ENCODE data around the gene TMEM234. TPM values are rescaled to one million over a fixed set of nuclear protein-coding genes. Genes with fewer than 3 reads are reported as not detected.

The TMEM234 gene
- total and polyA plus RNA-seq, 2 of the 4 experiments (the other 2 are of a cell fraction), result 10.8 to 22.7 TPM

GRCh38 chr1:32208469-32208868, 13.7 kb downstream of the TMEM234 start:
- Histone ChIP-seq H3K18ac (ENCODE audit: low read depth, low read length) (no peak overlapping the region), H2BK20ac (ENCODE audit: low read depth, low read length) (no peak overlapping the region), H2AK5ac (ENCODE audit: low read depth, low read length) (no peak overlapping the region), H4K8ac (ENCODE audit: low read depth in 2 of 2, low read length in 2 of 2) (no peak overlapping the region), H2BK15ac (ENCODE audit: low read depth, low read length) (no peak overlapping the region), H3K4me2 (ENCODE audit: low read depth, low read length) (no peak overlapping the region), H2AK9ac (replicated peaks; ENCODE audit: low read depth, low read length, poor library complexity) (no peak overlapping the region), H4K91ac (ENCODE audit: insufficient read depth, low read depth, low read length) (no peak overlapping the region), H3K4ac (ENCODE audit: low read depth, low read length) (no peak overlapping the region), H3K27ac (ENCODE audit: insufficient read depth, low read length) (no peak overlapping the region), H3K14ac (replicated peaks; ENCODE audit: low read depth, low read length) (no peak overlapping the region), H3K9me3 (ENCODE audit: control insufficient read depth, insufficient read depth, low read length) (no peaks in the 10 kb centered on the region), H3K36me3 (ENCODE audit: control insufficient read depth, insufficient read depth, low read length) (peaks cover 3% of the 10 kb centered on the region; the same call in 1 of the 2 replicates), H3K4me1 (ENCODE audit: control insufficient read depth, insufficient read depth, low read length) (peaks cover 6% of the 10 kb centered on the region), H3K9ac (ENCODE audit: low read depth, low read length) (no peak overlapping the region), H3K9me1 (ENCODE audit: insufficient read depth, low read length) (peaks cover 6% of the 10 kb centered on the region; the same call in 1 of the 2 replicates), H3K27me3 (ENCODE audit: control insufficient read depth, insufficient read depth, low read length) (no peaks in the 10 kb centered on the region), H2BK5ac (ENCODE audit: low read depth, low read length, poor library complexity, severe bottlenecking) (no peak overlapping the region), H3K4me3 (ENCODE audit: insufficient read depth, low read depth, low read length) (no peak overlapping the region), H3K56ac (ENCODE audit: extremely low read depth, insufficient read depth, low read length) (no peak overlapping the region), H3K79me1 (ENCODE audit: low read depth in 1 of 2, low read length in 2 of 2) (peaks cover 11 to 27% of the 10 kb centered on the region in 2 experiments), H2BK120ac (ENCODE audit: low read depth, low read length) (no peak overlapping the region), H3K23ac (ENCODE audit: low read depth, low read length) (no peak overlapping the region), H4K5ac (ENCODE audit: low read depth, low read length) (no peak overlapping the region), H2AFZ (replicated peaks; ENCODE audit: low read length, poor library complexity) (no peak overlapping the region), H4K20me1 (ENCODE audit: insufficient read depth, low read length) (no peaks in the 10 kb centered on the region; the same call in 1 of the 2 replicates)
- BruUV-seq (replicated peaks), result no TSS peak
- in situ Hi-C loops (cut with MboI; ENCODE audit: low sequenced_read_pairs) (no loop called here), dilution Hi-C loops (cut with HindIII; ENCODE audit: low sequenced_read_pairs, unreplicated experiment) (no loop called here), intact Hi-C loops (cut with micrococcal nuclease) (no loop called here)
- DNase-seq (no peak), ATAC-seq (ENCODE audit: low read depth) (no peak)
- WGBS, 2 experiments (ENCODE audit: extremely low coverage in 2 of 2, insufficient read length in 1 of 2), result 89% methylated on average over 3 of the region's 6 CpGs; no CpG with 5 or more reads in 1 of the 2 experiments
- CTCF ChIA-PET, result interaction anchor here (0.6 to 1.6 kb wide), 2 partner anchors 99 to 192 kb away, joined by 3 to 6 read pairs; no protein-coding TSS in a partner anchor
- TF ChIP-seq CHD1 (IDR thresholded peaks at IDR 0.05; ENCODE audit: low read depth, low read length), result no peak
- TF ChIP-seq NFE2L2 (IDR thresholded peaks at IDR 0.05; ENCODE audit: low read depth, low read length), result no peak
- no peak for TF ChIP-seq BHLHE40 (IDR thresholded peaks at IDR 0.05; ENCODE audit: low read depth, low read length)
- TF ChIP-seq SMC3 (IDR thresholded peaks at IDR 0.05; ENCODE audit: low read depth, low read length), result no peak
- no peak for TF ChIP-seq MAZ (IDR thresholded peaks at IDR 0.05; ENCODE audit: borderline replicate concordance, low read depth, low read length)
- TF ChIP-seq MAFK (IDR thresholded peaks at IDR 0.05; ENCODE audit: low read depth, low read length), result no peak
- no peak for TF ChIP-seq FOS (IDR thresholded peaks at IDR 0.05; ENCODE audit: low read depth, low read length)
- no peak for TF ChIP-seq RFX5 (IDR thresholded peaks at IDR 0.05; ENCODE audit: low read depth, low read length)
- TF ChIP-seq CEBPB (IDR thresholded peaks at IDR 0.05; ENCODE audit: low read depth, low read length), result no peak
- POLR2A ChIA-PET (ENCODE audit: unreplicated experiment), result no interaction called here
